Measurements from ENCODE around the gene KATNAL1.

KATNAL1 gene

GRCh38 chr13:30158774-30159445 is 148.4 kb downstream of the KATNAL1 start:
- no peak for DNase-seq

DNA sequence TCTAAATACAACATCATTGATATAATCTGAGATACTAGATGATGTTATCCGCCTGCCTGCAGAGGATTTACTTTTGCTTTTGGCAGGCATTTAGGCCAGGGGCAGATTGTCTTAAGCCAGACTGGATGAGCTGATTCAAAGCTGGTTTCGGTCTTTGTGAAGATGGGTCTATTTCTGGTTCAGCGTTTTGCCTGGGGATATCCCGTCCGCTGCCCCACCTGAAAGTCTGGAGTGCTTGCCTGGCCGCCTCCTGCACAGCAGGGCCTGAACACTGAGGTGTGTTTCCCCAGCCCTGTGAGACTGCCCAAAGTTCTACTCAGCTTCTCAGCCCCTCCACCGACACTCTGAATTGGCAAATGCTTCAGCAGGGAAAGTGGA is 149.7 kb downstream of the KATNAL1 start:
- no peak for DNase-seq

DNA sequence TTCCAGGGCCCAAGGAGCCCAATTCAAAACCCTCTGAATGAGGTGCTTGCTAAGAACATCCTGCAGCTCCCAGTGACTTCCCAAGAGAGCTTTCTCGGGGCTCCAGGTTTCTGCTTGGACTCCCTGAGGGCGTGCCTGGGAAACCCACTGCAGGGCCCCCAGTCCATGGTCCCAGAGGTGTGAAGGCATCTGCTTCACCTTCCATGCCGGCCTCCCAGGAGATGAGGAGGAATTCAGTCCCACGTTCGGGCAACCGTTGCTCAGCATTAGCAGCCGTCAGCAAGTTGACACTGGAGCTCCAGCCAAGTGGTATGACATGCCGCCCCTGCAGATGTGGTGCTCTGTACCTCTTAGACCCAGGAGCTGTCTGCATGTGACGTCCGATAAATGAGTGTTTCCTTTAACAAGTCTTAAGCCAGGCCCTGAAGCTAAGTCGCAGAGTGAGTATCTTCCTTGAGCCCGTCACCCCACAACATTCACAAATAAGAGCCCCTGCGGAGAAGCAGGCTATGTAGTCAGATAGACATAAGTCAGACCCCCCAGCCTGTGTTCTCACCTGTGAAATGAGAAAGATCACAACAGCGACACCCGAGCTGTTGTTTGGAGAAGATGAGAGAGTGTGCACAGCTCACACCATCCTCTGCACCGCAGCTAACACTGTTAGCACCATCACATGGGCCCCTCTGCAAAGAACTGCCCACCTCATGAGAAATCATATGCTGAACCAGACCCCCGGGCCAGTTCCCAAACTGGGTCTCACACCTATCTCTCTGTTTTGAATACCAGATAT is 150.3 kb downstream of the KATNAL1 start:
- no peak for DNase-seq

DNA sequence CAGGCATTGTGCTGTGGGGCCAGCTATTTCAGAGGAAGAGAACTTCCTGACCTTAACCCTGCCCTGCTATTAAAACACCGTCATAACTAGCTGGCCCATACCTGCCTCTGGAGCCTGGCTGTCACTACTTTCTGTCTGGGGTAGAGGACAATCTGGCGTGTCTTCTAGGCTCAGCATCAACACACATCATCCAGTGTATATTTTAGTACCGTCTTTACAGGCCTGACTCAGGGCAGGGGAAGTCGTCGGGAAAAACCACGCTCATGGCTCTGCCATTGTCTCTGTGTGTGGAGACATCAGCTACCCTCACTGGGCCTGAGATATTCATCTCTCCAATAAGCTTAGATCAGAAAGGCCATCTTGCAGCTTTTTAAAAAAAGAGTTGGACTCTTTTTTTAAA is 151.1 kb downstream of the KATNAL1 start:
- DNase-seq = no peak

- DNase-seq = no peak
These were observed 152.4 kb downstream of the KATNAL1 start for GRCh38 chr13:30154931-30155330.

GRCh38 chr13:30154531-30154930 is 152.8 kb downstream of the KATNAL1 start:
- DNase-seq = no peak

GRCh38 chr13:30153545-30154426 is 153.6 kb downstream of the KATNAL1 start:
- DNase-seq = no peak
